ENCODE results near the gene FARS2. TPM values are rescaled to one million over a fixed set of nuclear protein-coding genes. Genes with fewer than 3 reads are reported as not detected.

Gene FARS2
- total RNA-seq, 6 donors from 2014 or later = 16.4 to 34.6 (median 19.9) TPM

GRCh38 chr6:5763871-5764270 is 502.6 kb downstream of the FARS2 start:
- Histone ChIP-seq H3K4me1 (no peaks in the 10 kb centered on the region), H3K36me3 (no peaks in the 10 kb centered on the region), H3K9me3 (no peaks in the 10 kb centered on the region), H3K4me3 (no peak overlapping the region), H3K27ac (no peak overlapping the region), H3K27me3 (no peaks in the 10 kb centered on the region)
- ATAC-seq (ENCODE audit: low FRiP score in 2 of 2) (no peak), DNase-seq (no peak)
- WGBS, 2 donors = 83 to 88% methylated on average over 8 of the region's 8 CpGs
- TF ChIP-seq POLR2AphosphoS5 (IDR thresholded peaks at IDR 0.05) = no peak
- TF ChIP-seq POLR2A (IDR thresholded peaks at IDR 0.05) = no peak
- no peak for TF ChIP-seq CTCF (IDR thresholded peaks at IDR 0.05)
- no peak for TF ChIP-seq EP300 (IDR thresholded peaks at IDR 0.05)

GRCh38 chr6:5764401-5764955 is 503.2 kb downstream of the FARS2 start:
- Histone ChIP-seq H3K27me3 (no peaks in the 10 kb centered on the region), H3K4me1 (no peaks in the 10 kb centered on the region), H3K4me3 (no peak overlapping the region), H3K27ac (no peak overlapping the region), H3K9me3 (no peaks in the 10 kb centered on the region), H3K36me3 (no peaks in the 10 kb centered on the region)
- no peak for DNase-seq
- TF ChIP-seq EP300 (IDR thresholded peaks at IDR 0.05) = no peak
- TF ChIP-seq POLR2A (IDR thresholded peaks at IDR 0.05) = no peak
- TF ChIP-seq CTCF (IDR thresholded peaks at IDR 0.05) = no peak
- peak in 1 of 2 donors; percentile 62 for TF ChIP-seq POLR2AphosphoS5 (IDR thresholded peaks at IDR 0.05)
- WGBS, 2 donors = 69 to 86% methylated on average over 7 to 9 of the region's 9 CpGs
- ATAC-seq (ENCODE audit: low FRiP score in 2 of 2) = peak in 1 of 2 donors; percentile 29

- no peak for DNase-seq
- H3K27ac ChIP-seq = no peak overlapping the region
- no peaks in the 10 kb centered on the region for H3K9me3 ChIP-seq
- no peak for ATAC-seq (ENCODE audit: low FRiP score in 2 of 2)
- no peak overlapping the region for H3K4me3 ChIP-seq
- H3K36me3 ChIP-seq = no peaks in the 10 kb centered on the region
- no peak for TF ChIP-seq CTCF (IDR thresholded peaks at IDR 0.05)
- TF ChIP-seq POLR2AphosphoS5 (IDR thresholded peaks at IDR 0.05) = no peak
- no peak for TF ChIP-seq POLR2A (IDR thresholded peaks at IDR 0.05)
- no peak for TF ChIP-seq EP300 (IDR thresholded peaks at IDR 0.05)
- 87 to 92% methylated on average over 14 to 17 of the region's 17 CpGs for WGBS, 2 donors
- no peaks in the 10 kb centered on the region for H3K4me1 ChIP-seq
- H3K27me3 ChIP-seq = no peaks in the 10 kb centered on the region
Observed at GRCh38 chr6:5765141-5765760, 503.9 kb downstream of the FARS2 start.

- 57 to 86% methylated on average over 3 of the region's 3 CpGs for WGBS, 2 donors
- no peaks in the 10 kb centered on the region for H3K27me3 ChIP-seq
- TF ChIP-seq POLR2AphosphoS5 (IDR thresholded peaks at IDR 0.05) (no peak), CTCF (IDR thresholded peaks at IDR 0.05) (no peak), POLR2A (IDR thresholded peaks at IDR 0.05) (no peak), EP300 (IDR thresholded peaks at IDR 0.05) (no peak)
- H3K4me3 ChIP-seq = no peak overlapping the region
- H3K27ac ChIP-seq = no peak overlapping the region
- H3K4me1 ChIP-seq = no peaks in the 10 kb centered on the region
- DNase-seq (no peak), ATAC-seq (ENCODE audit: low FRiP score in 2 of 2) (no peak)
- H3K9me3 ChIP-seq = no peaks in the 10 kb centered on the region
- H3K36me3 ChIP-seq = no peaks in the 10 kb centered on the region
Observed at GRCh38 chr6:5766260-5766659, 504.9 kb downstream of the FARS2 start.

- no peak overlapping the region for H3K4me3 ChIP-seq
- DNase-seq (no peak), ATAC-seq (ENCODE audit: low FRiP score in 2 of 2) (no peak)
- 96% methylated on average over 2 of the region's 2 CpGs for WGBS, 2 donors
- H3K27me3 ChIP-seq = no peaks in the 10 kb centered on the region
- H3K36me3 ChIP-seq = peaks cover 0 to 5% (median 0%) of the 10 kb centered on the region in 4 donors
- TF ChIP-seq EP300 (IDR thresholded peaks at IDR 0.05) (no peak), POLR2AphosphoS5 (IDR thresholded peaks at IDR 0.05) (no peak), POLR2A (IDR thresholded peaks at IDR 0.05) (no peak), CTCF (IDR thresholded peaks at IDR 0.05) (no peak)
- H3K4me1 ChIP-seq = no peaks in the 10 kb centered on the region
- no peaks in the 10 kb centered on the region for H3K9me3 ChIP-seq
- no peak overlapping the region for H3K27ac ChIP-seq
Observed at GRCh38 chr6:5767471-5767870, 506.2 kb downstream of the FARS2 start.
